ENCODE data around the gene DUSP23. TPM values are rescaled to one million over a fixed set of nuclear protein-coding genes. Genes with fewer than 3 reads are reported as not detected.

Gene DUSP23
- total and polyA plus RNA-seq, 2 experiments from 2014 or later: 32.6 to 52.1 TPM

DNA sequence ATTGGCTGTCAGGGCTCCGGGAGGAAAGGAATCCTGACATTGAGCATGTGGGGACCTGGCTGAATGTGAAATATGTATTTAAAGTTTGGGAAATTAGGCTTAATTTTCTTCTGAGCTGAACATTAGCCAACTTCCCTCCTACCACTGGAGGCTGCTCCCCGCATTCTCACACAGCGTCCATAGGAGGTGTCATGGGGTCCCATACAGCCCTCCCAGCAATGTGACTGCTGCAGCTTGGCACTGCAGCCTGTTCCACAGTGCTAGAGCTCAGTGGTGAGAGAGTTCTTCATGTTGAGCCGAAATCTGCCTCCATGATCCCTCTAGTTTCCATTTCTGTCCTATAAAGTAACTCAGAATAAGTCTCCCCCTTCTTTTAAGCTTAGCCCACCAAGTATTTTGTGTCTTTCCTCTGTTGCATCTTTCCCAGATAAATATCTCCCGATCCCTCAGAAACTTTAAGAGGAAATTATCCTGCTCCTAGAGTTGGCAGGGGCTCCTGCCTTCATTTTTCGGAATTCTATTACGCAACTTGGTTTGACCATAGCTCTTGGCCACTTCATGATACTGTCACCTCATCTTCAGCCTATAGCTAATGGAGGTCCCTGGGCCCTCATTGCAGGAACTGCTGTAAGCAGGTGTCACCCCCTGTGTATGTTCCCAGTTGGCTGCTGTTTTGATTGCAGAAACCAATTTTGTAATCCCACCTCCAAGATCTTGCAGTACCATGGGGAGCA, 23.4 kb downstream of the DUSP23 start:
- TF ChIP-seq EZH2 (IDR thresholded peaks at IDR 0.05; ENCODE audit: insufficient read depth, poor library complexity, severe bottlenecking): no peak
- TF ChIP-seq EZH2phosphoT487 (IDR thresholded peaks at IDR 0.05; ENCODE audit: insufficient read depth, low read depth): no peak
- H3K9me3 ChIP-seq (ENCODE audit: low read depth): no peaks in the 10 kb centered on the region
- H3K4me3 ChIP-seq: no peak overlapping the region
- 73 to 74% methylated on average over 7 of the region's 7 CpGs for WGBS, 2 experiments (ENCODE audit: low coverage in 1 of 2, low lambda C conversion rate in 2 of 2, missing lambda C conversion rate in 2 of 2)
- H3K27me3 ChIP-seq (replicated peaks; ENCODE audit: insufficient read depth): no peaks in the 10 kb centered on the region
- H3K9ac ChIP-seq: no peak overlapping the region
- in situ Hi-C loops (cut with MboI): no loop called here
- H2AFZ ChIP-seq: no peak overlapping the region
- H4K20me1 ChIP-seq (ENCODE audit: insufficient read depth): no peaks in the 10 kb centered on the region
- H3K4me1 ChIP-seq (ENCODE audit: insufficient read depth): no peaks in the 10 kb centered on the region; the same call in 1 of the 2 replicates
- H3K27ac ChIP-seq: no peak overlapping the region
- no peaks in the 10 kb centered on the region for H3K79me2 ChIP-seq (ENCODE audit: insufficient read depth)
- H3K36me3 ChIP-seq (ENCODE audit: low read depth): no peaks in the 10 kb centered on the region
- DNase-seq: no peak
- no peaks in the 10 kb centered on the region for H3K9me2 ChIP-seq (ENCODE audit: insufficient read depth)
- no peak overlapping the region for H3K4me2 ChIP-seq (ENCODE audit: unreplicated experiment)
- H3F3A ChIP-seq (ENCODE audit: insufficient read depth): peaks cover 10% of the 10 kb centered on the region; the same call in 1 of the 2 replicates

DNA sequence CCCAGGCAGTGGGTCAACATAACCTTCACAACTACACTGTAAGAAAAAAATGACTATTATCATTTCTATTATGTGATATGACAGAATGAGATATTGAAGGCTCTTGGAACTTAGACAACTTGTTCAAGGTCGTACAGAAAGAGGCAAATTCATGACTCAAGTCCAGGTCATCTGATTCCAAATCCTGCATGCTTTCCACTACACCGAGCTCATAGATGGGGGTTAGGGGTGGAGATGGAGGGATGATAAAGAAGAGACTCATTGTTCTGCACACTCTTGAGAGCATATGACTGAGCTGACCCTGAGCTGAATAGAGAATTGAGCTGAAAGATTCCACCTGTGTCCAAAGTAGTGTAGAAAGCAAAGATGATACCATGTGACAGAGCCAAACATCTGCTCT, 24.2 kb downstream of the DUSP23 start:
- no peaks in the 10 kb centered on the region; the same call in 1 of the 2 replicates for H3K4me1 ChIP-seq (ENCODE audit: insufficient read depth)
- no peaks in the 10 kb centered on the region for H3K9me3 ChIP-seq (ENCODE audit: low read depth)
- TF ChIP-seq EZH2 (IDR thresholded peaks at IDR 0.05; ENCODE audit: insufficient read depth, poor library complexity, severe bottlenecking) (no peak), EZH2phosphoT487 (IDR thresholded peaks at IDR 0.05; ENCODE audit: insufficient read depth, low read depth) (no peak)
- H4K20me1 ChIP-seq (ENCODE audit: insufficient read depth): no peaks in the 10 kb centered on the region
- H3K9me2 ChIP-seq (ENCODE audit: insufficient read depth): no peaks in the 10 kb centered on the region
- no peaks in the 10 kb centered on the region for H3K36me3 ChIP-seq (ENCODE audit: low read depth)
- peak; percentile 46 for DNase-seq
- H3K9ac ChIP-seq: no peak overlapping the region
- no peak overlapping the region for H3K27ac ChIP-seq
- no peak overlapping the region for H2AFZ ChIP-seq
- H3K79me2 ChIP-seq (ENCODE audit: insufficient read depth): no peaks in the 10 kb centered on the region
- H3F3A ChIP-seq (ENCODE audit: insufficient read depth): 0 out of 2 replicates have a peak, but pooled peaks cover 2% of the 10 kb centered on the region
- WGBS, 2 experiments (ENCODE audit: low coverage in 1 of 2, low lambda C conversion rate in 2 of 2, missing lambda C conversion rate in 2 of 2): 2 to 3% methylated on average over 2 of the region's 2 CpGs
- H3K4me2 ChIP-seq (ENCODE audit: unreplicated experiment): no peak overlapping the region
- H3K4me3 ChIP-seq: no peak overlapping the region
- in situ Hi-C loops (cut with MboI): no loop called here
- no peaks in the 10 kb centered on the region for H3K27me3 ChIP-seq (replicated peaks; ENCODE audit: insufficient read depth)

DNA sequence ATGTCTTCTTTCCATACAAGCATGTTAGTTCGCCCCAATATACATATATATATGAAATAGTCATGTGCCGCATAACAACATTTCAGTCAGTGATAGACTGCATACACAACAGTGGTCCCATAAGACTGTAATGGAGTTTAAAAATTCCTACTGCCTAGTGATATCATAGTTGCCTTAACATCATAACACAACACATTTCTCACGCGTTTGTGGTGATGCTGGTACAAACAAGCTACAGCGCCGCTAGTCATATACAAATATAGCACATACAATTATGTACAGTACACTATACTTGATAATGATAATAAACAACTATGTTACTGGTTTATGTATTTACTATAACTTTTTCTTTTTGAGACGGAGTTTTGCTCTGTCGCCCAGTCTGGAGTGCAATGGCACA, 35.2 kb downstream of the DUSP23 start:
- no peak for DNase-seq
- no peak overlapping the region for H3K27ac ChIP-seq
- in situ Hi-C loops (cut with MboI): no loop called here

DNA sequence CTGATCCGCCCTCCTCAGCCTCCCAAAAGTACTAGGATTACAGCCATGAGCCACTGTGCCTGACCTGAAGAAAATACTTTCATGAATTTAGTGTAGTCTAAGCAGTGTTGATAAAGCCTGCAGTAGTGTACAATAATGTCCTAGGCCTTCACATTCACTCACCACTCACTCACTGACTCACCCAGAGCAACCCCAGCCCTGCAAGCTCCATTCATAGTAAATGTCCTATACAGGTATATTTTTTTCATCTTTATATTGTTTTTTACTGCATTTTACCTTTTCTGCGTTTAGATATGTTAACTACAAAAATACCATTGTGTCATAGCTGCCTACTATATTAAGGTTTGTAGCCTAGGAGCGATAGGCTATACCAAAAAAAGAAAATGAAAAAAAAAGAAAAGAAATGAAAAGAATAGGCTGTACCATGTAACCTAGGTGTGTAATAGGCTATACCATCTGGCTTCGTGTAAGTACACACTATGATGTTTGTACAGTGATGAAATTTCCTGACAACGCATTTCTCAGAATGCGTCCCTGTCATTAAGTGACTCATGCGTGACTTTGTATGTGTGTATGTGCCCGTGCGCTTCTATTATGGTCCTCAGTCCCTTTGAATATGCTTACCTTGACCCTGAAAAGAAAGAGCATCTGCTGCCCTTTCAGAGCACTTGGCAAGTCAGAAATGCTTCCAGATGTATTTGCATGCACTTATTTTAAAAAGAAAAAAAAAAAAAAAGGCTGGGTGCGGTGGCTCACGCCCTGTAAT, 36.7 kb downstream of the DUSP23 start:
- H3K27me3 ChIP-seq (replicated peaks; ENCODE audit: insufficient read depth): peaks cover 4% of the 10 kb centered on the region
- 0 out of 2 replicates have a peak, but pooled peaks cover 5% of the 10 kb centered on the region for H3K4me1 ChIP-seq (ENCODE audit: insufficient read depth)
- H3K27ac ChIP-seq: no peak overlapping the region
- no peak for TF ChIP-seq EZH2 (IDR thresholded peaks at IDR 0.05; ENCODE audit: insufficient read depth, poor library complexity, severe bottlenecking)
- no peak for TF ChIP-seq EZH2phosphoT487 (IDR thresholded peaks at IDR 0.05; ENCODE audit: insufficient read depth, low read depth)
- H3F3A ChIP-seq (ENCODE audit: insufficient read depth): no peaks in the 10 kb centered on the region; the same call in 1 of the 2 replicates
- no peaks in the 10 kb centered on the region for H3K79me2 ChIP-seq (ENCODE audit: insufficient read depth)
- no peak overlapping the region for H3K9ac ChIP-seq
- no peak overlapping the region for H3K4me2 ChIP-seq (ENCODE audit: unreplicated experiment)
- no peaks in the 10 kb centered on the region for H3K36me3 ChIP-seq (ENCODE audit: low read depth)
- H3K9me3 ChIP-seq (ENCODE audit: low read depth): no peaks in the 10 kb centered on the region
- 61 to 68% methylated on average over 11 of the region's 11 CpGs for WGBS, 2 experiments (ENCODE audit: low coverage in 1 of 2, low lambda C conversion rate in 2 of 2, missing lambda C conversion rate in 2 of 2)
- H4K20me1 ChIP-seq (ENCODE audit: insufficient read depth): no peaks in the 10 kb centered on the region
- in situ Hi-C loops (cut with MboI): no loop called here
- no peak overlapping the region for H3K4me3 ChIP-seq
- H2AFZ ChIP-seq: no peak overlapping the region
- peak; percentile 65 for DNase-seq
- H3K9me2 ChIP-seq (ENCODE audit: insufficient read depth): no peaks in the 10 kb centered on the region

More for the DNA sequence above, 35.2 kb downstream of the DUSP23 start:
- no peaks in the 10 kb centered on the region for H3K9me2 ChIP-seq (ENCODE audit: insufficient read depth)
- no peak overlapping the region for H3K9ac ChIP-seq
- H3K9me3 ChIP-seq (ENCODE audit: low read depth): no peaks in the 10 kb centered on the region
- H3K27me3 ChIP-seq (replicated peaks; ENCODE audit: insufficient read depth): peaks cover 4% of the 10 kb centered on the region
- H3K4me1 ChIP-seq (ENCODE audit: insufficient read depth): 0 out of 2 replicates have a peak, but pooled peaks cover 5% of the 10 kb centered on the region
- no peak overlapping the region for H2AFZ ChIP-seq
- TF ChIP-seq EZH2 (IDR thresholded peaks at IDR 0.05; ENCODE audit: insufficient read depth, poor library complexity, severe bottlenecking): no peak
- no peak overlapping the region for H3K4me2 ChIP-seq (ENCODE audit: unreplicated experiment)
- 92 to 94% methylated on average over 8 of the region's 8 CpGs for WGBS, 2 experiments (ENCODE audit: low coverage in 1 of 2, low lambda C conversion rate in 2 of 2, missing lambda C conversion rate in 2 of 2)
- no peaks in the 10 kb centered on the region for H3K79me2 ChIP-seq (ENCODE audit: insufficient read depth)
- no peaks in the 10 kb centered on the region for H4K20me1 ChIP-seq (ENCODE audit: insufficient read depth)
- H3K4me3 ChIP-seq: no peak overlapping the region
- H3F3A ChIP-seq (ENCODE audit: insufficient read depth): no peaks in the 10 kb centered on the region; the same call in 1 of the 2 replicates
- H3K36me3 ChIP-seq (ENCODE audit: low read depth): no peaks in the 10 kb centered on the region

Data from GM23248 (cell line).